Astrocyte (in vitro differentiated cells and primary cell): ENCODE measurements around the gene SEMA4G.

Experiments
- EZH2 ChIP-seq: IDR thresholded peaks from 2 replicates; pipeline ENCODE4 v1.6.1; 2012; ENCODE audit warnings: mild to moderate bottlenecking, low read length, inconsistent platforms; ENCODE audit not compliant: insufficient read depth
- TF ChIP-seq, protein P1 (sequence below): IDR thresholded peaks from 2 replicates; pipeline ENCODE4 v1.5.1; 2011; ENCODE audit warnings: low read depth, mild to moderate bottlenecking, inconsistent platforms, low read length, moderate library complexity; ENCODE audit not compliant: insufficient read depth

DNA sequence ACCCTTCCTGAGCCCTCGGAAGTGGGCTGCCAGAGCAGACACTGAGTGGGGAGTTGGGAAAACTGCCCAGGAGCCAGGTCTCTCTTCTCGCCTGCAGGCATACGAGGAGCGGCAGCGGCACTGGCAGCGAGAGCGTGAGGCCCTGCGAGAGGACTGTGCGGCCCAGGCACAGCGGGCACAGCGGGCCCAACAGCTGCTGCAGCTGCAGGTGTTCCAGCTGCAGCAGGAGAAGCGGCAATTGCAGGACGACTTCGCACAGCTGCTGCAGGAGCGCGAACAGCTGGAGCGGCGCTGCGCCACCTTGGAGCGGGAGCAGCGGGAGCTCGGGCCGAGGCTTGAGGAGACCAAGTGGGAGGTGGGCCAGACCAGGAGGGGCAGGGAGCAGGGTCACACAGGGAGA lies 36.1 kb downstream of the SEMA4G start:
- TF ChIP-seq, protein P1, sequence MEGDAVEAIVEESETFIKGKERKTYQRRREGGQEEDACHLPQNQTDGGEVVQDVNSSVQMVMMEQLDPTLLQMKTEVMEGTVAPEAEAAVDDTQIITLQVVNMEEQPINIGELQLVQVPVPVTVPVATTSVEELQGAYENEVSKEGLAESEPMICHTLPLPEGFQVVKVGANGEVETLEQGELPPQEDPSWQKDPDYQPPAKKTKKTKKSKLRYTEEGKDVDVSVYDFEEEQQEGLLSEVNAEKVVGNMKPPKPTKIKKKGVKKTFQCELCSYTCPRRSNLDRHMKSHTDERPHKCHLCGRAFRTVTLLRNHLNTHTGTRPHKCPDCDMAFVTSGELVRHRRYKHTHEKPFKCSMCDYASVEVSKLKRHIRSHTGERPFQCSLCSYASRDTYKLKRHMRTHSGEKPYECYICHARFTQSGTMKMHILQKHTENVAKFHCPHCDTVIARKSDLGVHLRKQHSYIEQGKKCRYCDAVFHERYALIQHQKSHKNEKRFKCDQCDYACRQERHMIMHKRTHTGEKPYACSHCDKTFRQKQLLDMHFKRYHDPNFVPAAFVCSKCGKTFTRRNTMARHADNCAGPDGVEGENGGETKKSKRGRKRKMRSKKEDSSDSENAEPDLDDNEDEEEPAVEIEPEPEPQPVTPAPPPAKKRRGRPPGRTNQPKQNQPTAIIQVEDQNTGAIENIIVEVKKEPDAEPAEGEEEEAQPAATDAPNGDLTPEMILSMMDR, result no peak
- no peak for TF ChIP-seq EZH2
